Raji (cell line): ENCODE measurements around the gene FKBP9.
A peak's percentile ranks its signal among the peaks of the same experiment; 100 is the strongest.

Experiments used
- POLR2A ChIP-seq: IDR thresholded peaks from 2 replicates; pipeline ENCODE4 v1.6.1; 2011; ENCODE audit warnings: low read depth, low read length, control low read depth; ENCODE audit not compliant: insufficient read depth

Gene FKBP9

GRCh38 chr7:32942415-32943251 lies 14.6 kb upstream of the FKBP9 start:
- no peak for TF ChIP-seq POLR2A

GRCh38 chr7:32943252-32944030 lies 13.8 kb upstream of the FKBP9 start:
- TF ChIP-seq POLR2A = no peak

GRCh38 chr7:32947420-32947983 lies 9.7 kb upstream of the FKBP9 start:
- no peak for TF ChIP-seq POLR2A

- no peak for TF ChIP-seq POLR2A
Observed at GRCh38 chr7:32948202-32948601, 9.0 kb upstream of the FKBP9 start.

GRCh38 chr7:32952876-32953275 lies 4.4 kb upstream of the FKBP9 start:
- no peak for TF ChIP-seq POLR2A

GRCh38 chr7:32958046-32959025 lies 1.1 kb downstream of the FKBP9 start:
- no peak for TF ChIP-seq POLR2A

GRCh38 chr7:33009734-33010133 lies 52.5 kb downstream of the FKBP9 start:
- no peak for TF ChIP-seq POLR2A

- no peak for TF ChIP-seq POLR2A
Observed at GRCh38 chr7:33012364-33012763, 55.1 kb downstream of the FKBP9 start.

- TF ChIP-seq POLR2A = no peak
Observed at GRCh38 chr7:33024189-33024757, 67.0 kb downstream of the FKBP9 start.

GRCh38 chr7:33035776-33036175 lies 78.5 kb downstream of the FKBP9 start:
- TF ChIP-seq POLR2A = no peak

GRCh38 chr7:33038639-33039038 lies 81.4 kb downstream of the FKBP9 start:
- no peak for TF ChIP-seq POLR2A

GRCh38 chr7:33039257-33039902 lies 82.1 kb downstream of the FKBP9 start:
- TF ChIP-seq POLR2A = no peak

GRCh38 chr7:33039903-33040292 lies 82.7 kb downstream of the FKBP9 start:
- no peak for TF ChIP-seq POLR2A

GRCh38 chr7:33040803-33041516 lies 83.7 kb downstream of the FKBP9 start:
- TF ChIP-seq POLR2A = peak; percentile 84
